NCI-H526 (cell line): ENCODE results near the gene CBFA2T3.
"Not testable (repeated sequence)": the region's sequence is repeated elsewhere in the genome, so short reads cannot be mapped to it uniquely, and the experiment has no call there.

Source experiments
- DNase-seq, 2 experiments: peaks; one replicate each; lab custom pipeline; 2025; lab: John Stamatoyannopoulos, UW

CBFA2T3 gene

GRCh38 chr16:89012622-89012995, 35.6 kb upstream of the CBFA2T3 start:
- no peak for DNase-seq

- DNase-seq = no peak
These were observed 35.1 kb upstream of the CBFA2T3 start for GRCh38 chr16:89011909-89012621.

- DNase-seq = no peak
These were observed 33.4 kb upstream of the CBFA2T3 start for GRCh38 chr16:89010210-89010925.

GRCh38 chr16:89009343-89010209, 32.6 kb upstream of the CBFA2T3 start:
- DNase-seq = no peak

GRCh38 chr16:89008796-89009195, 31.8 kb upstream of the CBFA2T3 start:
- not testable (repeated sequence) for DNase-seq

- DNase-seq = no peak
These were observed 30.6 kb upstream of the CBFA2T3 start for GRCh38 chr16:89007371-89008249.

- DNase-seq = peak in 1 of 2 experiments; percentile 42
These were observed 29.2 kb upstream of the CBFA2T3 start for GRCh38 chr16:89006036-89006752.

- DNase-seq = no peak
These were observed 28.4 kb upstream of the CBFA2T3 start for GRCh38 chr16:89005201-89006035.

- DNase-seq = peak; percentile 17 to 72
These were observed 27.3 kb upstream of the CBFA2T3 start for GRCh38 chr16:89004209-89004831.

- DNase-seq = no peak
These were observed 26.8 kb upstream of the CBFA2T3 start for GRCh38 chr16:89003831-89004208.

GRCh38 chr16:89002851-89003830, 26.1 kb upstream of the CBFA2T3 start:
- peak in 1 of 2 experiments; percentile 16 for DNase-seq

GRCh38 chr16:89002081-89002480, 25.1 kb upstream of the CBFA2T3 start:
- DNase-seq = not testable (repeated sequence)

GRCh38 chr16:89001117-89002027, 24.4 kb upstream of the CBFA2T3 start:
- peak in 1 of 2 experiments; percentile 36 for DNase-seq

GRCh38 chr16:89000207-89000959, 23.4 kb upstream of the CBFA2T3 start:
- DNase-seq = no peak

- peak; percentile 9 to 48 for DNase-seq
These were observed 22.6 kb upstream of the CBFA2T3 start for GRCh38 chr16:88999457-89000206.
